GM23248 (cell line): ENCODE results near the gene LRIG3. TPM values are rescaled to one million over a fixed set of nuclear protein-coding genes. Genes with fewer than 3 reads are reported as not detected.

Experiments
- DNase-seq: peaks from one replicate; pipeline ENCODE4 v3.0.0-alpha.2; 2015
- H2AFZ ChIP-seq: fragments of 200-600 bp; sonication (generic); 2 replicates; pipeline ENCODE4 v1.6.1; 2016; ENCODE audit warnings: antibody characterized with exemption
- H3F3A ChIP-seq: fragments of 200-600 bp; sonication (generic); 2 replicates; pipeline ENCODE4 v1.6.1; 2016; ENCODE audit warnings: mild to moderate bottlenecking, antibody characterized with exemption, mixed run types; ENCODE audit not compliant: insufficient read depth
- H3K27ac ChIP-seq: fragments of 200-600 bp; sonication (generic); 2 replicates; pipeline ENCODE4 v1.5.1; 2016; ENCODE audit warnings: mild to moderate bottlenecking
- H3K27me3 ChIP-seq: fragments of 200-600 bp; sonication (generic); replicated peaks from 2 replicates; pipeline ENCODE4 v1.6.1; 2016; ENCODE audit warnings: mild to moderate bottlenecking; ENCODE audit not compliant: insufficient read depth
- H3K36me3 ChIP-seq: fragments of 200-600 bp; sonication (generic); 2 replicates; pipeline ENCODE4 v1.6.1; 2016; ENCODE audit warnings: low read depth, mild to moderate bottlenecking
- H3K4me1 ChIP-seq: fragments of 200-600 bp; sonication (generic); 2 replicates; pipeline ENCODE4 v1.6.1; 2016; ENCODE audit warnings: mild to moderate bottlenecking; ENCODE audit not compliant: insufficient read depth
- H3K4me2 ChIP-seq: fragments of 200-600 bp; sonication (generic); one replicate; pipeline ENCODE4 v1.6.1; 2016; ENCODE audit warnings: mild to moderate bottlenecking; ENCODE audit not compliant: unreplicated experiment
- H3K4me3 ChIP-seq: fragments of 200-600 bp; sonication (generic); 2 replicates; pipeline ENCODE4 v1.5.1; 2016; ENCODE audit warnings: mild to moderate bottlenecking
- H3K79me2 ChIP-seq: fragments of 200-600 bp; sonication (generic); 2 replicates; pipeline ENCODE4 v1.6.1; 2016; ENCODE audit warnings: mild to moderate bottlenecking; ENCODE audit not compliant: insufficient read depth
- H3K9ac ChIP-seq: fragments of 200-600 bp; sonication (generic); 2 replicates; pipeline ENCODE4 v1.6.1; 2016; ENCODE audit warnings: mild to moderate bottlenecking
- H3K9me2 ChIP-seq: fragments of 200-600 bp; sonication (generic); 2 replicates; pipeline ENCODE4 v1.6.1; 2016; ENCODE audit warnings: mixed run types, mild to moderate bottlenecking, moderate library complexity; ENCODE audit not compliant: insufficient read depth
- H3K9me3 ChIP-seq: fragments of 200-600 bp; sonication (generic); one replicate; pipeline ENCODE4 v1.6.1; 2017; ENCODE audit warnings: low read depth
- H4K20me1 ChIP-seq: fragments of 200-600 bp; sonication (generic); 2 replicates; pipeline ENCODE4 v1.6.0; 2016; ENCODE audit not compliant: insufficient read depth
- EZH2 ChIP-seq: fragments of 200-600 bp; sonication (generic); IDR thresholded peaks from 2 replicates; pipeline ENCODE4 v1.6.1; 2018; ENCODE audit warnings: antibody characterized with exemption, mild to moderate bottlenecking; ENCODE audit not compliant: insufficient read depth, poor library complexity, severe bottlenecking
- EZH2phosphoT487 ChIP-seq: fragments of 200-600 bp; sonication (generic); IDR thresholded peaks from 2 replicates; pipeline ENCODE4 v1.6.1; 2018; ENCODE audit warnings: antibody characterized with exemption, moderate library complexity, mild to moderate bottlenecking, low read depth; ENCODE audit not compliant: insufficient read depth
- WGBS, 2 experiments: methylation state at CpG; one replicate each; pipeline ENCODE4 v1.1.6; 2015 to 2017; ENCODE audit warnings: low lambda C conversion rate in 2 of 2, low coverage in 1 of 2; ENCODE audit errors: missing lambda C conversion rate in 2 of 2; 5-methylcytosine and 5-hydroxymethylcytosine counted together
- in situ Hi-C: fragments of 300-500 bp; cut with MboI; formaldehyde crosslinking; loops from 2 replicates; pipeline ENCODE4 v1.15.0; 2020
- polyA plus RNA-seq: library from polyadenylated mRNA; unstranded; fragments of >200 nt; fragmentation: Nextera tagmentation; extraction: Ambion mirVana; gene quantifications from 2 replicates; pipeline ENCODE4 v1.2.1, GENCODE V29; 2016
- total RNA-seq: library from RNA; depleted of rRNA; stranded (reverse); fragments of >200 nt; shearing (Covaris generic); gene quantifications from 2 replicates; pipeline ENCODE4 v1.2.3, GENCODE V29; 2014

LRIG3 gene
- total and polyA plus RNA-seq, 2 experiments from 2014 or later: 9.2 to 29.3 TPM

DNA sequence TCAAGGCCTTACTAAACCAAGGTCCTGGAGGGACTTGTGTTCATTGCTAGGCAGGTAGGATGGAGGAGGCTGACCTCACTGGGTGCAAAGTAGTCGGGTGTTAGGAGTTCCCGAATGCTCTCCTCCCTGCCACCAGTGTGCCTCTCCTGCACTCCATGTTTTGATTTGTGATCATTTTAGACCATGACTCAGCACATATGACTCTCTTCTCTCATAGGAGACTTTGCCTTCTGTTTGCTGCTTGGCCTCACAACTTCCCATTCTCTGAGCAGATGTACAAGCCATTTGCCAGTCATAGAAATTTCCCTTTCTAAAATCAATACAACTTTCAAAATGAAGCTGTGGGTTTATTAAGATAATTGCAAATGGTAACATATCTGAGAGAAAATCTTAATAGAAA, 46.6 kb upstream of the LRIG3 start:
- TF ChIP-seq EZH2phosphoT487 (no peak), EZH2 (no peak)
- Histone ChIP-seq H3K9me3 (no peaks in the 10 kb centered on the region), H3K36me3 (no peaks in the 10 kb centered on the region), H3K9ac (no peak overlapping the region), H3K4me2 (no peak overlapping the region), H3K79me2 (no peaks in the 10 kb centered on the region), H4K20me1 (no peaks in the 10 kb centered on the region), H3K9me2 (no peaks in the 10 kb centered on the region), H2AFZ (no peak overlapping the region), H3K27me3 (no peaks in the 10 kb centered on the region), H3K4me3 (no peak overlapping the region), H3K27ac (no peak overlapping the region), H3F3A (no peaks in the 10 kb centered on the region), H3K4me1 (no peaks in the 10 kb centered on the region)
- 88 to 97% methylated on average over 2 of the region's 2 CpGs for WGBS, 2 experiments
- in situ Hi-C loops: no loop called here
- peak; percentile 20 for DNase-seq

- no peak overlapping the region for H2AFZ ChIP-seq
- DNase-seq: no peak
- no peak overlapping the region for H3K27ac ChIP-seq
- no peak overlapping the region for H3K9ac ChIP-seq
- no peaks in the 10 kb centered on the region for H3K4me1 ChIP-seq
- no peak overlapping the region for H3K4me3 ChIP-seq
- no peaks in the 10 kb centered on the region for H3K27me3 ChIP-seq
- no peaks in the 10 kb centered on the region for H3K79me2 ChIP-seq
- no peaks in the 10 kb centered on the region for H4K20me1 ChIP-seq
- WGBS, 2 experiments: 86 to 97% methylated on average over 3 of the region's 3 CpGs
- in situ Hi-C loops: no loop called here
- H3K9me3 ChIP-seq: no peaks in the 10 kb centered on the region
- no peaks in the 10 kb centered on the region for H3K36me3 ChIP-seq
- H3F3A ChIP-seq: no peaks in the 10 kb centered on the region
- no peaks in the 10 kb centered on the region for H3K9me2 ChIP-seq
- H3K4me2 ChIP-seq: no peak overlapping the region
- TF ChIP-seq EZH2 (no peak), EZH2phosphoT487 (no peak)
These were observed 45.3 kb upstream of the LRIG3 start for GRCh38 chr12:58965568-58965967.

DNA sequence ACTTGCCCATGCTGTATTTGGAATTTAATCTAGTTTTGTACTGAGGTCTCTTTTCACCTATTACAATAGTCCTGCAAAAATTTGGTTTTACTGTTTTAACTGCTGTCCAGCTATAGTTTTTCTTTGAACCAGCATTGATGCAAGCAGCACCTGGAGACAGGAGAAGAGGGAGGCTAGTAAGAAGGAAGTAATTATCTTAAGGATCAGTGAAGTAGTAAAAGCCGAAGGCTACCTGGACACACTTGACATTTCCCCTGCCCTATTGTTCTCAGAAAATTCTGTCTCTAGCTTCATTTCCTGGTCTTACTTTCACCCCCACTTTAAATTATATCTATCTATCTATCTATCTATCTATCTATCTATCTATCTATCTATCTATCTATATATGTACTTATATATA, 43.5 kb upstream of the LRIG3 start:
- Histone ChIP-seq H3K9ac (no peak overlapping the region), H2AFZ (no peak overlapping the region), H3K9me2 (no peaks in the 10 kb centered on the region), H3F3A (no peaks in the 10 kb centered on the region), H3K27me3 (no peaks in the 10 kb centered on the region), H4K20me1 (no peaks in the 10 kb centered on the region), H3K4me3 (no peak overlapping the region), H3K79me2 (no peaks in the 10 kb centered on the region), H3K36me3 (no peaks in the 10 kb centered on the region), H3K4me2 (no peak overlapping the region), H3K9me3 (no peaks in the 10 kb centered on the region), H3K27ac (no peak overlapping the region), H3K4me1 (no peaks in the 10 kb centered on the region)
- no peak for DNase-seq
- 100% methylated on average over 1 of the region's 1 CpG for WGBS, 2 experiments
- in situ Hi-C loops: no loop called here
- no peak for TF ChIP-seq EZH2
- no peak for TF ChIP-seq EZH2phosphoT487

- in situ Hi-C loops: no loop called here
These were observed 41.6 kb upstream of the LRIG3 start for GRCh38 chr12:58961906-58962305.

DNA sequence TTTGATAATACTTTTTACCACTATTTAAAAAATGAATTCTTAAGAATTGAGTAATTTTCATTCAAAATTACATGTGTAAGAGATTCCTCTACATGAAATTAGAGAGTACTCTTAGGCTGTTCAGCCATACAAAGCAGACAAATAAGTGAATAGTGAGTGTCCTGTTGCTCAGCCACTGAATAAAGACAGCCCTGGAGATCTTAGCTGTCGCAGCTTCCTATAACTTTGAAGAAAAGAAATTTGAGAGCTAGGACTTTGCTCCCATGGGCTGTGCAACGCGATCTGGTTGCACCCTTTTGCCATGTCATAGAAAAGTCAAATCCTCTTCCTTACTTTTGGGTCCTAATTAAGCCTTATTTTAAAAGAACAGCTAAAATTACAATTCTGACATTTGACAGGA, 40.9 kb upstream of the LRIG3 start:
- no peak for TF ChIP-seq EZH2
- no peak for TF ChIP-seq EZH2phosphoT487

More at GRCh38 chr12:58961906-58962305, 41.6 kb upstream of the LRIG3 start:
- no peak for DNase-seq
- no peaks in the 10 kb centered on the region for H3K36me3 ChIP-seq
- no peak overlapping the region for H3K4me3 ChIP-seq
- H3K9ac ChIP-seq: no peak overlapping the region
- H3K27ac ChIP-seq: no peak overlapping the region
- H3K4me2 ChIP-seq: no peak overlapping the region
- H3K9me3 ChIP-seq: no peaks in the 10 kb centered on the region
- H3F3A ChIP-seq: no peaks in the 10 kb centered on the region
- H3K4me1 ChIP-seq: no peaks in the 10 kb centered on the region
- no peak overlapping the region for H2AFZ ChIP-seq
- WGBS, 2 experiments: 67 to 71% methylated on average over 3 to 4 of the region's 4 CpGs
- H3K9me2 ChIP-seq: no peaks in the 10 kb centered on the region
- no peaks in the 10 kb centered on the region for H4K20me1 ChIP-seq
- H3K27me3 ChIP-seq: no peaks in the 10 kb centered on the region
- H3K79me2 ChIP-seq: no peaks in the 10 kb centered on the region
- TF ChIP-seq EZH2: no peak
- TF ChIP-seq EZH2phosphoT487: no peak

More for the DNA sequence above, 40.9 kb upstream of the LRIG3 start:
- Histone ChIP-seq H3K4me2 (no peak overlapping the region), H3K27me3 (no peaks in the 10 kb centered on the region), H3K27ac (no peak overlapping the region), H3K36me3 (no peaks in the 10 kb centered on the region), H3K9ac (no peak overlapping the region), H3K4me3 (no peak overlapping the region), H3K79me2 (no peaks in the 10 kb centered on the region), H4K20me1 (no peaks in the 10 kb centered on the region), H2AFZ (no peak overlapping the region), H3K9me3 (no peaks in the 10 kb centered on the region), H3F3A (no peaks in the 10 kb centered on the region), H3K4me1 (no peaks in the 10 kb centered on the region), H3K9me2 (no peaks in the 10 kb centered on the region)
- DNase-seq: no peak
- in situ Hi-C loops: no loop called here
- 77 to 86% methylated on average over 3 of the region's 3 CpGs for WGBS, 2 experiments
